ENCODE results near the gene SOX4.

GRCh38 chr6:21587179-21587960 is 6.2 kb upstream of the SOX4 start:
- TF ChIP-seq EZH2 (IDR thresholded peaks at IDR 0.05; ENCODE audit: borderline replicate concordance, insufficient read depth, low read depth, low read length, poor library complexity, severe bottlenecking) (no peak), CTCF (IDR thresholded peaks at IDR 0.05) (peak; percentile 28)

All from B cell (primary cell).